Neural cell (in vitro differentiated cells): Measurements from ENCODE around the gene OGDH.

ENCODE experiments used
- EP300 ChIP-seq: fragments of 450-650 bp; conservative IDR thresholded peaks from 2 replicates; pipeline ENCODE4 v1.6.1; 2014; ENCODE audit warnings: antibody characterized with exemption, mild to moderate bottlenecking, moderate library complexity; ENCODE audit not compliant: poor library complexity, severe bottlenecking
- EZH2 ChIP-seq: fragments of 200-600, 300-800 bp; shearing (Covaris generic), sonication (generic); IDR thresholded peaks from 2 replicates; pipeline ENCODE4 v1.6.1; 2014; ENCODE audit warnings: antibody characterized with exemption, low read length, borderline replicate concordance, mild to moderate bottlenecking; ENCODE audit not compliant: insufficient read depth, poor library complexity, severe bottlenecking

DNA sequence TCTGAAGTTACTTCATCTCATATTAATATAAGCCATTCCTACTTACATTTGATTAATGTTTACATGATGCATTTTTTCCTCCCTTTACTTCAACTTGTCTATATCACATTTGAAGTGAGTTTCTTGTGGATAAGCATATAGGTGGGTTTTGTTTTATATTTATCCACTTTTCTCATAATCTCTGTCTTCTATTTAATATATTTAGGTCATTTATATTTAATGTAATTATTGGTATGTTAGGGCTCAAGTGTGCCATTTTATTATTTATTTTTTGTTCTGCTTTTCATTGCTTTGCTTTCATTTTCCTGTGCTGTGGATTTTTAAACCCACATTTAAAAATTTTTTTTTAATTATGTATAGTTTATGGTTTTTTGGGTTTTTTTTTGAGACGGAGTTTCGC is 54.8 kb downstream of the OGDH start:
- TF ChIP-seq EP300 = no peak
- TF ChIP-seq EZH2 = no peak
